Spleen (tissue), 11 donors: ENCODE data around the gene FYN. TPM values are rescaled to one million over a fixed set of nuclear protein-coding genes. Genes with fewer than 3 reads are reported as not detected.
A peak's percentile ranks its signal among the peaks of the same experiment; 100 is the strongest.

Source experiments
- DNase-seq: peaks from one replicate; pipeline ENCODE4 v3.0.0-alpha.2; 2020
- H3K27ac ChIP-seq, 8 donors: fragments of 200-600 bp; sonication (generic) in 7 of 8; 1 replicate in 4 of 8; 2 replicates in 4 of 8; pipeline versions ENCODE4 v1.5.0 to v1.8.0; 2016 to 2021; ENCODE audit warnings: inconsistent platforms in 4 of 8, mild to moderate bottlenecking in 4 of 8, moderate library complexity in 1 of 8
- H3K27me3 ChIP-seq, 7 donors: fragments of 200-600 bp; sonication (generic) in 6 of 7; replicated peaks in 1 of 7; 1 replicate in 4 of 7; 2 replicates in 3 of 7; pipeline versions ENCODE4 v1.5.0 to v1.8.0; 2016 to 2021; ENCODE audit warnings: inconsistent platforms in 3 of 7, mild to moderate bottlenecking in 1 of 7
- H3K36me3 ChIP-seq, 6 donors: fragments of 200-600 bp; sonication (generic) in 5 of 6; 1 replicate in 4 of 6; 2 replicates in 2 of 6; pipeline versions ENCODE4 v1.5.0 to v1.8.0; 2016 to 2021; ENCODE audit warnings: inconsistent platforms in 2 of 6
- H3K4me1 ChIP-seq, 6 donors: fragments of 200-600 bp; sonication (generic) in 5 of 6; 1 replicate in 3 of 6; 2 replicates in 3 of 6; pipeline versions ENCODE4 v1.5.0 to v1.8.0; 2016 to 2021; ENCODE audit warnings: inconsistent platforms in 3 of 6
- H3K4me3 ChIP-seq, 8 donors: fragments of 200-600 bp; sonication (generic) in 7 of 8; 1 replicate in 4 of 8; 2 replicates in 4 of 8; pipeline versions ENCODE4 v1.5.0 to v1.8.0; 2016 to 2021; ENCODE audit warnings: inconsistent platforms in 4 of 8, mild to moderate bottlenecking in 4 of 8, moderate library complexity in 2 of 8
- H3K9me3 ChIP-seq, 8 donors: fragments of 200-600 bp; sonication (generic) in 7 of 8; 1 replicate in 4 of 8; 2 replicates in 4 of 8; pipeline versions ENCODE4 v1.5.0 to v1.8.0; 2016 to 2021; ENCODE audit warnings: inconsistent platforms in 4 of 8
- CTCF ChIP-seq, 11 experiments: fragments of 200-600 bp in 7 of 11; fragments of 450-650 bp in 4 of 11; sonication (generic) in 4 of 11; IDR thresholded peaks in 8 of 11; conservative IDR thresholded peaks in 3 of 11; 1 replicate in 7 of 11; 2 replicates in 4 of 11; pipeline versions ENCODE4 v1.4.0 to v1.8.0; 2016 to 2021; ENCODE audit warnings: antibody characterized with exemption in 11 of 11, inconsistent platforms in 4 of 11, mild to moderate bottlenecking in 1 of 11
- POLR2A ChIP-seq, 3 donors: fragments of 450-650 bp; IDR thresholded peaks; one replicate each; pipeline ENCODE4 v1.5.1; 2017; ENCODE audit warnings: antibody characterized with exemption in 3 of 3, mild to moderate bottlenecking in 1 of 3
- POLR2AphosphoS5 ChIP-seq, 3 donors: sonication (generic); formaldehyde crosslinking; IDR thresholded peaks; one replicate each; pipeline ENCODE4 v1.5.1; 2017; ENCODE audit warnings: antibody characterized with exemption in 3 of 3
- WGBS, 5 donors: extraction: QIAGEN DNeasy Blood & Tissue Kit in 3 of 5; methylation state at CpG; one replicate each; pipeline versions ENCODE4 v1.1.5 to v1.1.7; 2013 to 2018; 5-methylcytosine and 5-hydroxymethylcytosine counted together
- intact Hi-C: fragments of 100-400 bp; cut with DNase I; formaldehyde crosslinking; loops from one replicate; pipeline ENCODE4 v1.15.0; 2023; ENCODE audit warnings: low total_unique reads
- polyA plus RNA-seq, 3 donors: library from polyadenylated mRNA; stranded (reverse); fragments of 200-250 nt; gene quantifications; one replicate each; pipeline ENCODE4 v1.2.1, GENCODE V29; 2013
- total RNA-seq, 7 donors: library from RNA; depleted of rRNA in 3 of 7; stranded (reverse); fragments of >200 nt in 3 of 7; fragmentation: NEBNext Ultra II Directional in 4 of 7; extraction: Animal tissue kit (Norgen Biotek cat#: 25700) in 4 of 7; gene quantifications; one replicate each; pipeline versions ENCODE4 v1.1.0 to v1.2.1, GENCODE V29; 2016 to 2021
- donor health status: healthy with polysubstance abuse.
- donor health status: DM: no; HTN: no; CAD: no; lungs with moderate emphysema.
- donor health status: DM: no; HTN: no; CAD: no.
- donor health status: Bipolar disorder and iron deficiency.
- donor health status: healthy.
- donor health status: DM: no; HTN: no; CAD: no.
- donor health status: DM: yes; HTN: yes; CAD: no.

Gene FYN
- total and polyA plus RNA-seq, 10 donors: 56.6 to 409 (median 205) TPM

GRCh38 chr6:111810294-111811131 is 62.7 kb downstream of the FYN start:
- H3K4me1 ChIP-seq: peaks cover 0 to 97% (median 50%) of the 10 kb centered on the region in 6 donors
- H3K36me3 ChIP-seq: peaks cover 0 to 18% (median 0%) of the 10 kb centered on the region in 6 donors
- H3K4me3 ChIP-seq: no peak overlapping the region
- H3K27ac ChIP-seq: peak overlapping the region in 5 of 8 donors; percentile 2 to 54 (median 26)
- H3K27me3 ChIP-seq: no peaks in the 10 kb centered on the region
- TF ChIP-seq POLR2A (IDR thresholded peaks at IDR 0.05) (no peak), POLR2AphosphoS5 (IDR thresholded peaks at IDR 0.05) (no peak), CTCF (IDR thresholded peaks at IDR 0.05 in 8 of 11, conservative IDR thresholded peaks at IDR 0.05 in 3 of 11) (no peak)
- intact Hi-C loops: no loop called here
- WGBS, 5 donors: 69 to 77% (median 74%) methylated on average over 10 of the region's 10 CpGs
- no peak for DNase-seq
- no peaks in the 10 kb centered on the region for H3K9me3 ChIP-seq

GRCh38 chr6:111809766-111810165 is 63.5 kb downstream of the FYN start:
- Histone ChIP-seq H3K27ac (peak overlapping the region in 1 of 8 donors; percentile 54), H3K27me3 (no peaks in the 10 kb centered on the region), H3K9me3 (no peaks in the 10 kb centered on the region), H3K36me3 (peaks cover 0 to 18% (median 0%) of the 10 kb centered on the region in 6 donors), H3K4me3 (no peak overlapping the region), H3K4me1 (peaks cover 7 to 97% (median 54%) of the 10 kb centered on the region in 6 donors)
- intact Hi-C loops: no loop called here
- DNase-seq: no peak
- TF ChIP-seq POLR2AphosphoS5 (IDR thresholded peaks at IDR 0.05) (no peak), CTCF (IDR thresholded peaks at IDR 0.05 in 8 of 11, conservative IDR thresholded peaks at IDR 0.05 in 3 of 11) (no peak)

- Histone ChIP-seq H3K9me3 (no peaks in the 10 kb centered on the region), H3K27me3 (no peaks in the 10 kb centered on the region), H3K36me3 (peaks cover 0 to 18% (median 0%) of the 10 kb centered on the region in 6 donors), H3K27ac (no peak overlapping the region), H3K4me1 (peaks cover 12 to 98% (median 58%) of the 10 kb centered on the region in 6 donors), H3K4me3 (no peak overlapping the region)
- 86 to 96% (median 91%) methylated on average over 5 of the region's 5 CpGs for WGBS, 5 donors
- intact Hi-C loops: no loop called here
- DNase-seq: no peak
- TF ChIP-seq POLR2A (IDR thresholded peaks at IDR 0.05) (no peak), CTCF (IDR thresholded peaks at IDR 0.05 in 8 of 11, conservative IDR thresholded peaks at IDR 0.05 in 3 of 11) (no peak), POLR2AphosphoS5 (IDR thresholded peaks at IDR 0.05) (no peak)
Measured at GRCh38 chr6:111809264-111809663, 64.0 kb downstream of the FYN start.

- Histone ChIP-seq H3K27ac (no peak overlapping the region), H3K36me3 (peaks cover 0 to 12% (median 0%) of the 10 kb centered on the region in 6 donors), H3K27me3 (no peaks in the 10 kb centered on the region), H3K9me3 (no peaks in the 10 kb centered on the region), H3K4me3 (no peak overlapping the region), H3K4me1 (peaks cover 19 to 98% (median 61%) of the 10 kb centered on the region in 6 donors)
- DNase-seq: no peak
- 86 to 90% (median 87%) methylated on average over 5 of the region's 5 CpGs for WGBS, 5 donors
- TF ChIP-seq POLR2AphosphoS5 (IDR thresholded peaks at IDR 0.05) (no peak), POLR2A (IDR thresholded peaks at IDR 0.05) (no peak), CTCF (IDR thresholded peaks at IDR 0.05 in 8 of 11, conservative IDR thresholded peaks at IDR 0.05 in 3 of 11) (no peak)
- intact Hi-C loops: no loop called here
Measured at GRCh38 chr6:111808493-111808892, 64.8 kb downstream of the FYN start.
